ENCODE results near the gene APMAP. TPM values are rescaled to one million over a fixed set of nuclear protein-coding genes. Genes with fewer than 3 reads are reported as not detected.

APMAP gene
- total RNA-seq, 1 experiment from 2014 or later: 82.7 TPM

DNA sequence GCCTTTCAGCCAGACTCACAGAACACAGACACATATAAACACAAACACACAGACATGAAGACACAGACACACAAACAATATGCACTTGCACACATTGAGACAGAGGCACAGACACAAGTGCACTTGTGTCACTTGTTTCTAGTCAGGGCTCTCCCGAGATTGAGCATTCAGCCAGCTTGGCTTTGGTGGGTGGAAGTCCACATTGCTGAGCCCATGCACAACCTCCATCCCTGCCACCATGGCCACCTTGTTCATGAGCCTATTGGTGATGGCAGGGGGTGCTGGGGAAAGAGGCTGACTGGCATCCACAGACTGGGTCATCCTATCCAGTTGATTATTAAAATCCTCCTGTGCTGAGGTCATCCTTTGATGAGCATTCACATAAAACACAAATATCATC is 55.0 kb downstream of the APMAP start:
- no peaks in the 10 kb centered on the region for H3K36me3 ChIP-seq (ENCODE audit: control insufficient read depth in 1 of 2, insufficient read depth in 2 of 2, low read length in 2 of 2)
- H3K27ac ChIP-seq (ENCODE audit: low read depth, low read length): no peak overlapping the region
- no peaks in the 10 kb centered on the region for H3K79me2 ChIP-seq (ENCODE audit: insufficient read depth, low read length)
- no TSS peak for BruUV-seq (replicated peaks)
- ATAC-seq (no peak), DNase-seq (ENCODE audit: low read depth, low spot score) (no peak)
- no peak overlapping the region for H3K9ac ChIP-seq (ENCODE audit: low read length)
- TF ChIP-seq CBX3 (IDR thresholded peaks at IDR 0.05; ENCODE audit: low read depth) (no peak), SRF (IDR thresholded peaks at IDR 0.05; ENCODE audit: low read depth) (no peak), JUND (IDR thresholded peaks at IDR 0.05) (no peak), POLR2AphosphoS5 (IDR thresholded peaks at IDR 0.05; ENCODE audit: low read depth, low read length) (no peak), EZH2phosphoT487 (IDR thresholded peaks at IDR 0.05; ENCODE audit: borderline replicate concordance) (no peak), EZH2 (IDR thresholded peaks at IDR 0.05) (no peak), SP1 (IDR thresholded peaks at IDR 0.05; ENCODE audit: low read depth) (no peak), ELF1 (IDR thresholded peaks at IDR 0.05; ENCODE audit: borderline replicate concordance, low read depth) (no peak), RAD21 (IDR thresholded peaks at IDR 0.05; ENCODE audit: low read depth) (no peak), ZNF274 (IDR thresholded peaks at IDR 0.05; ENCODE audit: low read depth, low read length) (no peak), SIN3A (IDR thresholded peaks at IDR 0.05; ENCODE audit: low read depth) (no peak), MAX (IDR thresholded peaks at IDR 0.05) (no peak), EGR1 (IDR thresholded peaks at IDR 0.05; ENCODE audit: low read depth) (no peak), TCF7L2 (IDR thresholded peaks at IDR 0.05; ENCODE audit: borderline replicate concordance, extremely low read depth, insufficient read depth, insufficient read length) (no peak)
- TF ChIP-seq, protein P1, sequence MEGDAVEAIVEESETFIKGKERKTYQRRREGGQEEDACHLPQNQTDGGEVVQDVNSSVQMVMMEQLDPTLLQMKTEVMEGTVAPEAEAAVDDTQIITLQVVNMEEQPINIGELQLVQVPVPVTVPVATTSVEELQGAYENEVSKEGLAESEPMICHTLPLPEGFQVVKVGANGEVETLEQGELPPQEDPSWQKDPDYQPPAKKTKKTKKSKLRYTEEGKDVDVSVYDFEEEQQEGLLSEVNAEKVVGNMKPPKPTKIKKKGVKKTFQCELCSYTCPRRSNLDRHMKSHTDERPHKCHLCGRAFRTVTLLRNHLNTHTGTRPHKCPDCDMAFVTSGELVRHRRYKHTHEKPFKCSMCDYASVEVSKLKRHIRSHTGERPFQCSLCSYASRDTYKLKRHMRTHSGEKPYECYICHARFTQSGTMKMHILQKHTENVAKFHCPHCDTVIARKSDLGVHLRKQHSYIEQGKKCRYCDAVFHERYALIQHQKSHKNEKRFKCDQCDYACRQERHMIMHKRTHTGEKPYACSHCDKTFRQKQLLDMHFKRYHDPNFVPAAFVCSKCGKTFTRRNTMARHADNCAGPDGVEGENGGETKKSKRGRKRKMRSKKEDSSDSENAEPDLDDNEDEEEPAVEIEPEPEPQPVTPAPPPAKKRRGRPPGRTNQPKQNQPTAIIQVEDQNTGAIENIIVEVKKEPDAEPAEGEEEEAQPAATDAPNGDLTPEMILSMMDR (IDR thresholded peaks at IDR 0.05 in 2 of 3, conservative IDR thresholded peaks at IDR 0.05 in 1 of 3; ENCODE audit: borderline replicate concordance in 1 of 3, insufficient read depth in 1 of 3, low read depth in 2 of 3, low read length in 2 of 3): no peak
- H3K4me1 ChIP-seq (ENCODE audit: control insufficient read depth in 1 of 2, insufficient read depth in 2 of 2, low read length in 2 of 2): no peaks in the 10 kb centered on the region
- H3K4me3 ChIP-seq (replicated peaks in 1 of 2; ENCODE audit: low read depth in 1 of 2, low read length in 2 of 2): no peak overlapping the region
- ChIA-PET POLR2A (no interaction called here), RAD21 (ENCODE audit: low non-redundant PET in 1 of 2, low total read pairs in 2 of 2, uncharacterized antibody in 2 of 2, unreplicated experiment in 2 of 2) (no interaction called here), CTCF (no interaction called here)
- H3K9me3 ChIP-seq (ENCODE audit: control insufficient read depth in 1 of 2, insufficient read depth in 1 of 2, low read depth in 1 of 2, low read length in 2 of 2): peaks cover 0 to 5% of the 10 kb centered on the region in 2 experiments; a peak in 1 of 4 replicates
- H3K27me3 ChIP-seq (ENCODE audit: insufficient read depth, low read length): no peaks in the 10 kb centered on the region
- intact Hi-C loops (cut with micrococcal nuclease): no loop called here
- H2AFZ ChIP-seq (ENCODE audit: low read depth, low read length, poor library complexity, severe bottlenecking): no peak overlapping the region
- no peak overlapping the region for H3K4me2 ChIP-seq (ENCODE audit: low read length)
- no peaks in the 10 kb centered on the region for H4K20me1 ChIP-seq (ENCODE audit: insufficient read depth)
- H3K9me2 ChIP-seq (ENCODE audit: insufficient read depth): no peaks in the 10 kb centered on the region
